ENCODE results near the gene TRPM2. TPM values are rescaled to one million over a fixed set of nuclear protein-coding genes. Genes with fewer than 3 reads are reported as not detected.

Gene TRPM2
- total RNA-seq, 3 donors from 2014 or later (not counting 1 experiment from before 2014, with no cell fraction given): 21.7 to 70.5 (median 25.2) TPM

GRCh38 chr21:44368711-44369446 is 15.5 kb downstream of the TRPM2 start:
- H3K9me3 Mint-ChIP-seq: no peaks in the 10 kb centered on the region
- peaks cover 0 to 3% of the 10 kb centered on the region in 2 donors for H3K27me3 Mint-ChIP-seq (ENCODE audit: low read depth in 2 of 2)
- no peaks in the 10 kb centered on the region for H3K36me3 Mint-ChIP-seq
- Histone ChIP-seq H3K27me3 (ENCODE audit: control insufficient read depth, insufficient read depth, low read length) (peaks cover 6% of the 10 kb centered on the region), H3K36me3 (ENCODE audit: control insufficient read depth, insufficient read depth, low read length) (peaks cover 2% of the 10 kb centered on the region), H3K4me1 (ENCODE audit: control insufficient read depth, insufficient read depth, low read length) (peaks cover 7% of the 10 kb centered on the region), H3K9me3 (ENCODE audit: control insufficient read depth, insufficient read depth, low read length) (no peaks in the 10 kb centered on the region), H3K4me3 (ENCODE audit: low read length) (no peak overlapping the region), H3K27ac (ENCODE audit: low read length) (no peak overlapping the region)
- DNase-seq: peak in 1 of 2 donors; percentile 13
- peaks cover 22 to 34% of the 10 kb centered on the region in 2 donors for H3K4me1 Mint-ChIP-seq
- no peak for TF ChIP-seq CTCF (IDR thresholded peaks at IDR 0.05)
- WGBS (ENCODE audit: insufficient coverage): 81% methylated on average over 35 of the region's 35 CpGs
- intact Hi-C loops (cut with micrococcal nuclease): no loop called here
- H3K27ac Mint-ChIP-seq: no peak overlapping the region
- peak in 2 of 3 donors; percentile 42 to 63 for ATAC-seq
- peak overlapping the region; percentile 13 for H3K4me3 Mint-ChIP-seq

GRCh38 chr21:44370027-44370735 is 16.8 kb downstream of the TRPM2 start:
- 81% methylated on average over 29 of the region's 29 CpGs for WGBS (ENCODE audit: insufficient coverage)
- intact Hi-C loops (cut with micrococcal nuclease): loop anchor here (10.0 kb wide), 3 partner anchors 105 to 555 kb away; partner anchors contain the start of genes ITGB2 and TRAPPC10
- Histone ChIP-seq H3K27me3 (ENCODE audit: control insufficient read depth, insufficient read depth, low read length) (peaks cover 6% of the 10 kb centered on the region), H3K27ac (ENCODE audit: low read length) (no peak overlapping the region), H3K9me3 (ENCODE audit: control insufficient read depth, insufficient read depth, low read length) (peaks cover 4% of the 10 kb centered on the region), H3K36me3 (ENCODE audit: control insufficient read depth, insufficient read depth, low read length) (peaks cover 2% of the 10 kb centered on the region), H3K4me3 (ENCODE audit: low read length) (no peak overlapping the region), H3K4me1 (ENCODE audit: control insufficient read depth, insufficient read depth, low read length) (peaks cover 20% of the 10 kb centered on the region)
- Mint-ChIP-seq H3K9me3 (no peaks in the 10 kb centered on the region), H3K4me3 (no peak overlapping the region), H3K27me3 (ENCODE audit: low read depth in 2 of 2) (peaks cover 0 to 3% of the 10 kb centered on the region in 2 donors), H3K36me3 (no peaks in the 10 kb centered on the region), H3K27ac (no peak overlapping the region), H3K4me1 (peaks cover 30 to 40% of the 10 kb centered on the region in 2 donors)
- peak in 1 of 3 donors; percentile 48 for ATAC-seq
- DNase-seq: no peak
- no peak for TF ChIP-seq CTCF (IDR thresholded peaks at IDR 0.05)

GRCh38 chr21:44370786-44371410 is 17.5 kb downstream of the TRPM2 start:
- peaks cover 0 to 3% of the 10 kb centered on the region in 2 donors for H3K27me3 Mint-ChIP-seq (ENCODE audit: low read depth in 2 of 2)
- Histone ChIP-seq H3K36me3 (ENCODE audit: control insufficient read depth, insufficient read depth, low read length) (peaks cover 2% of the 10 kb centered on the region), H3K27me3 (ENCODE audit: control insufficient read depth, insufficient read depth, low read length) (peaks cover 6% of the 10 kb centered on the region), H3K4me3 (ENCODE audit: low read length) (no peak overlapping the region), H3K4me1 (ENCODE audit: control insufficient read depth, insufficient read depth, low read length) (peaks cover 28% of the 10 kb centered on the region), H3K27ac (ENCODE audit: low read length) (no peak overlapping the region), H3K9me3 (ENCODE audit: control insufficient read depth, insufficient read depth, low read length) (peaks cover 4% of the 10 kb centered on the region)
- no peak overlapping the region for H3K27ac Mint-ChIP-seq
- H3K4me1 Mint-ChIP-seq: peaks cover 37 to 47% of the 10 kb centered on the region in 2 donors
- no peak for ATAC-seq
- WGBS (ENCODE audit: insufficient coverage): 98% methylated on average over 32 of the region's 37 CpGs
- no peak for TF ChIP-seq CTCF (IDR thresholded peaks at IDR 0.05)
- H3K4me3 Mint-ChIP-seq: no peak overlapping the region
- H3K36me3 Mint-ChIP-seq: no peaks in the 10 kb centered on the region
- intact Hi-C loops (cut with micrococcal nuclease): loop anchor here (10.0 kb wide), 3 partner anchors 104 to 554 kb away; partner anchors contain the start of genes ITGB2 and TRAPPC10
- no peaks in the 10 kb centered on the region for H3K9me3 Mint-ChIP-seq
- DNase-seq: no peak
